PFSK-1 (cell line): ENCODE measurements around the gene CFAP20DC.

Experiments used
- FOXP2 ChIP-seq: optimal IDR thresholded peaks from 2 replicates; pipeline ENCODE3; 2011; ENCODE audit warnings: borderline replicate concordance, control low read depth, inconsistent platforms; ENCODE audit not compliant: insufficient read depth; ENCODE audit errors: extremely low read length, extremely low read depth
- POLR2AphosphoS5 ChIP-seq: IDR thresholded peaks from 2 replicates; pipeline ENCODE4 v1.6.1; 2012; ENCODE audit warnings: low read depth, mild to moderate bottlenecking, control low read depth, low read length, moderate library complexity
- REST ChIP-seq, 2 experiments: IDR thresholded peaks; 2 replicates each; pipeline versions ENCODE4 v1.6.1 to v1.8.0; 2011 to 2012; ENCODE audit warnings: low read depth in 2 of 2, low read length in 2 of 2, control low read depth in 1 of 2, inconsistent platforms in 1 of 2, mild to moderate bottlenecking in 1 of 2, moderate library complexity in 1 of 2; ENCODE audit not compliant: insufficient read depth in 1 of 2
- SIN3A ChIP-seq: IDR thresholded peaks from 2 replicates; pipeline ENCODE4 v1.6.1; 2012; ENCODE audit warnings: mild to moderate bottlenecking, low read length, moderate library complexity, borderline replicate concordance; ENCODE audit not compliant: insufficient read depth
- TAF1 ChIP-seq: IDR thresholded peaks from 2 replicates; pipeline ENCODE4 v1.6.1; 2012; ENCODE audit warnings: low read length, control low read depth, borderline replicate concordance; ENCODE audit not compliant: insufficient read depth

DNA sequence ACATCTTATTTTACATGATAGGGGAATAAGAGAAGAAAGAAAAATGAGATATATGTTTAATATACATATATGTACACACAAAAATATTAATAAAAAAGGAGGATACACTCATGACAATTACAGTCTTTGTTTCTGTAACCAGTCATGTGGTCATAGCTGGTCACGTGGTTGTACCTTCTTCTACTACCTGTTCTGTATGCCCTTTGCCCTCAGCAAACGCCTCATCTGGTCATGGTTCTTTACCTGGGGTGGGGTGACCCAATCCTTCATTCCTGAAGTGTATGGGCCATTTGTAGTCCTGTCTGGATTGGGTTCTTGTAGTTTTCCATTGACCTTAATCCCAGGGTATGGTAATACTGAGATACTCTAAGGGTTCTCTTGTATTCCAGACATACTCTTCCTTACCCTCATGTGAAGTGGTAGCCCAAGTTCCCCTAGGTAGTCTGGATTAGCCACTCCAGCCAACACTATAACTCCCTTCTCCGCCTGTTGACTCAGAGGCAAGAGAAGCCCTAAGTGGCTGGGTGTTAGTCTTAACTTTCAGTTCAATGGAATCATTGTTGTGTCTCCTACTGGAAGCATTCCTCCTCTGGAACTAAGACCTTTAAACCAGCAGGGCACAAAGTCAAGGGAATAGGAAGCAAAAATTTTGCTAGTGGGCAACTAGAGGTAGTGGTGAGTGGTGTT lies 336.0 kb downstream of the CFAP20DC start:
- TF ChIP-seq REST (IDR thresholded peaks at IDR 0.05; ENCODE audit: insufficient read depth in 1 of 2, low read depth in 2 of 2, low read length in 2 of 2) (no peak), TAF1 (no peak), POLR2AphosphoS5 (no peak), SIN3A (no peak), FOXP2 (no peak)
